GM12875 (cell line): ENCODE measurements around the gene ARMS2.

Source experiments
- H3K4me3 ChIP-seq: one replicate; pipeline ENCODE4 v1.5.1; 2011; ENCODE audit warnings: low read depth, low read length, control low read depth
- CTCF ChIP-seq: IDR thresholded peaks from 2 replicates; pipeline ENCODE4 v1.5.1; 2011; ENCODE audit warnings: low read depth, mild to moderate bottlenecking, control low read depth, inconsistent platforms, low read length, moderate library complexity, borderline replicate concordance; ENCODE audit not compliant: insufficient read depth

The ARMS2 gene

GRCh38 chr10:122500194-122500593 lies 45.7 kb downstream of the ARMS2 start:
- no peak overlapping the region for H3K4me3 ChIP-seq
- no peak for TF ChIP-seq CTCF

GRCh38 chr10:122500726-122501125 lies 46.3 kb downstream of the ARMS2 start:
- no peak for TF ChIP-seq CTCF
- H3K4me3 ChIP-seq = no peak overlapping the region

GRCh38 chr10:122503012-122503411 lies 48.6 kb downstream of the ARMS2 start:
- no peak for TF ChIP-seq CTCF
- no peak overlapping the region for H3K4me3 ChIP-seq

GRCh38 chr10:122503886-122504609 lies 49.6 kb downstream of the ARMS2 start:
- no peak overlapping the region for H3K4me3 ChIP-seq
- no peak for TF ChIP-seq CTCF

- TF ChIP-seq CTCF = no peak
Measured at GRCh38 chr10:122504610-122504950, 50.1 kb downstream of the ARMS2 start.

GRCh38 chr10:122505011-122505410 lies 50.6 kb downstream of the ARMS2 start:
- no peak for TF ChIP-seq CTCF
- no peak overlapping the region for H3K4me3 ChIP-seq

More at GRCh38 chr10:122504610-122504950, 50.1 kb downstream of the ARMS2 start:
- H3K4me3 ChIP-seq = no peak overlapping the region

- H3K4me3 ChIP-seq = no peak overlapping the region
- TF ChIP-seq CTCF = no peak
Measured at GRCh38 chr10:122505885-122506645, 51.6 kb downstream of the ARMS2 start.
